Stimulated activated naive CD8-positive, alpha-beta T cell treated with anti-CD3 and anti-CD28 coated beads, Interleukin-15, amount 100 ng/mL, for 72 hours (primary cell): ENCODE data around the gene ABCG1.

ENCODE experiments used
- ATAC-seq: fragments of 150-1000 bp; cut with Tn5 transposase; 2 replicates; pipeline ENCODE4 v1.10.0; 2021; ENCODE audit warnings: mild to moderate bottlenecking, moderate library complexity
- DNase-seq, 2 donors: peaks; one replicate each; pipeline ENCODE4 v3.0.0; 2021 to 2022
- H3K27ac Mint-ChIP-seq, 2 donors: one replicate each; pipeline ENCODE4 v1.8.0; 2022; ENCODE audit warnings: mild to moderate bottlenecking in 2 of 2, mixed read lengths in 2 of 2, moderate library complexity in 2 of 2
- H3K27me3 Mint-ChIP-seq: one replicate; pipeline ENCODE4 v1.8.0; 2022; ENCODE audit warnings: mixed read lengths
- H3K4me1 Mint-ChIP-seq: one replicate; pipeline ENCODE4 v1.8.0; 2022; ENCODE audit warnings: mild to moderate bottlenecking, mixed read lengths
- H3K4me3 Mint-ChIP-seq, 2 donors: one replicate each; pipeline ENCODE4 v1.8.0; 2022; ENCODE audit warnings: mild to moderate bottlenecking in 2 of 2, mixed read lengths in 2 of 2, moderate library complexity in 1 of 2
- H3K9me3 Mint-ChIP-seq, 2 donors: one replicate each; pipeline ENCODE4 v1.8.0; 2022; ENCODE audit warnings: mixed read lengths in 2 of 2

ABCG1 gene

DNA sequence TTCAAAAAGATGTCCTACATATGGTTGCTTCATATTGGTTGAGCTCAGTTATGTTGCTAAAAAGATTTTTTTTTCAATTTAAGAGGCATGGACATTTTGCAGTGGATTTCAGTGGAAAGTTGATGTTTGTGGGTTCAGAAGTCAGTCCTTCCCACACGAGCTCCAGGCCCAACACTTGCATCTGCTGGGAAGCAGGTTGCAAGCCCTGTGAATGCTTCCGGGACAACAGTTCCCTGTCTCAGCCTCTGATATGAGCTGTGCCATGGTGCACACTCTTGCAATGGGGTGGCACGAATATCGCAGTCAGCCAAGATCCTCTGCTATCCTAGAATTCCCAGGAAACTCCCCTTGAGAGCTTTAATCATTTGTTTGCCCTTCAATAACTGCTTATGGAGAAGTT lies 30.3 kb upstream of the ABCG1 start:
- Mint-ChIP-seq H3K27me3 (no peaks in the 10 kb centered on the region), H3K27ac (peak overlapping the region; percentile 37 to 97), H3K9me3 (peaks cover 16% of the 10 kb centered on the region in 2 donors), H3K4me1 (peaks cover 81% of the 10 kb centered on the region), H3K4me3 (peak overlapping the region; percentile 43 to 72)
- ATAC-seq (no peak), DNase-seq (no peak)

DNA sequence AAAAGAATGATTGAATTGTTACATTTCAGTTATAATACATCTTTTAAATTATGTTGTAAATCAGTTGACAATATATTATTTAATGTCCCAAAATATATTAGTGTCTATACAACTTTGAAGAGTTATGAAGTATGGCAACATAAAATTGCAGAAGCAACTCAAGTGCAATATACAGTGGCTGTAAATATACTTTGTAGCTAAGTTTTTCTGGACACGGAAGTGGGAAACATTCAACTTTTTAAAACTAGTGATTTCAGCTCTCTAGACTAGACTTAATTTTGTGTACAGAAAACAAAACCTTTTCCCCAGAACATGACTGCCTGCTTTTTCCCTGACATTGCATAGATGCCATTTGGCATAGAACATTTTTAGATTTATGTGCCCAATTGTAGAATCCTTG lies 29.5 kb upstream of the ABCG1 start:
- no peaks in the 10 kb centered on the region for H3K27me3 Mint-ChIP-seq
- peaks cover 88% of the 10 kb centered on the region for H3K4me1 Mint-ChIP-seq
- DNase-seq, result no peak
- no peak overlapping the region for H3K27ac Mint-ChIP-seq
- peaks cover 16% of the 10 kb centered on the region in 2 donors for H3K9me3 Mint-ChIP-seq
- no peak for ATAC-seq
- peak overlapping the region; percentile 34 to 60 for H3K4me3 Mint-ChIP-seq

DNA sequence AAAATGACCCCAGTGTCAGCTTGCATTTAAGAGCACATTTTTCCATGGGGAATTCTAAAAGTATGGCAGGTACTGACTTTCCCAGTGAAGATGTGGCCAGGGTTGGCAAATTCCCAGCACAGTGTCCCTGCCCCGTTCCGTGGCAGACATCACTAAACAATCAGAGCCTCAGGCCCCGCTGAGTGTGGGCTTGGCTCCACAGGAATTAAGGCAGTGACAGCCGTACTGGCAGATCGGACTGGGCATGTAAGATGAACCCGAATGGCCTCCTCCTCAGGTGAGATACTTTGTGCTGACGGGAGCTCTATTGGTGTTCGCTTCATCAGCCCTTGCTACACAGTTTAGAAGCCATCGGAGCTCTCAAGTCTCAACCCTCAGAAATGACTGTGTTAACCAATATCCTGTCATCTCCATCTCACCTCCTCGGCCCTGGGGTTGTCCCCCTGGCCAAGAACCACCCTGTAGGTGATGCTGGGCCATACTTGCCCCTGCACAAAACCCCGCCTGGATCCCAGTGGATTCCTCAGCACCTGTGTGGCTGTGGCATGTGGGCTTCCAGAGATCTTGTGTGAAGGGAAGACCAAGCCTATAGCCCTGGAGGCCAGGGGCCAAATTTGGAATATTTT lies 29.0 kb upstream of the ABCG1 start:
- H3K27ac Mint-ChIP-seq, result peak overlapping the region in 1 of 2 donors; percentile 65
- ATAC-seq, result peak; percentile 79
- peaks cover 94% of the 10 kb centered on the region for H3K4me1 Mint-ChIP-seq

DNA sequence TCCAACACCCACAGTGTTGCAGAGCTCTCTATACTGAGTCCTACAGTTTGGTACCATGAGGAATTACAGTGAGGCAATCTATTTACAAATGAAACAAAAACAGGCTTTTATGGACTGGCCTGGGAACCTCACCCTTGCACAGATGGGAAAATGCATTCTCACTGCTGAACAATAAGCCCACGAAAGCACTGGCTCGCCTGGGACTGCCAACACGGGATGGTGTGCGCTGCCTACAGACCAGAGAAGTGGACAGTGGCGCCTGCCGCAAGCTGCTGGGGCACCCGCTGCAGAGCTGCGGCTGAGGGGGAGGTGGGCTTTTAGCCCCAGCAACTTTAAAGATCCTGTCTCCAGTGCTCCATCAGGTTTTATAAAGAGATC lies 28.5 kb upstream of the ABCG1 start:
- H3K27me3 Mint-ChIP-seq, result no peaks in the 10 kb centered on the region
- DNase-seq (no peak), ATAC-seq (no peak)
- peaks cover 98% of the 10 kb centered on the region for H3K4me1 Mint-ChIP-seq
- peak overlapping the region in 1 of 2 donors; percentile 65 for H3K27ac Mint-ChIP-seq
- peak overlapping the region in 1 of 2 donors; percentile 34 for H3K4me3 Mint-ChIP-seq
- peaks cover 15% of the 10 kb centered on the region in 2 donors for H3K9me3 Mint-ChIP-seq

More for the DNA sequence above, 29.0 kb upstream of the ABCG1 start:
- H3K4me3 Mint-ChIP-seq, result peak overlapping the region; percentile 34 to 60
- H3K27me3 Mint-ChIP-seq, result no peaks in the 10 kb centered on the region
- peaks cover 16% of the 10 kb centered on the region in 2 donors for H3K9me3 Mint-ChIP-seq
- peak; percentile 53 to 77 for DNase-seq

DNA sequence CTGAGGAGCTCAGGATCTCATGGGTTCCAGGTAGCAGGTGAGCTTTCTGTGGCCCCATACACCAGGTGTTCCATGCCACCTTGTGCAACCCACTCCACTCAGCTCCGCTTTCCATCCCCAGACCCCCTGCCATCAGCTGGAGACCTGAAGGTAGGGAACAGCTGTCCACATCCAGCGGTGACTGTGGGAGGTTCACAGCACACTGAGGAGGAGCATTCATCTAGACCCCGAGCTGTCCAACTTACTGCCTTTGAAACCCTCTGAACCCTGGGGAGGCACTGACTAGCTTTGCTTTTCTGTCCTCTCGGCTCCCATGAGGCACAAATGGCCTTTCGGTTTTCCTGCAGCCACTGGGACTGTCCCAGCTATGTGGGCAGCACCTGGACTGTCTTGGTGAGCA lies 27.9 kb upstream of the ABCG1 start:
- H3K27ac Mint-ChIP-seq, result peak overlapping the region in 1 of 2 donors; percentile 28
- DNase-seq (no peak), ATAC-seq (no peak)
- peaks cover 97% of the 10 kb centered on the region for H3K4me1 Mint-ChIP-seq
- peaks cover 9% of the 10 kb centered on the region in 2 donors for H3K9me3 Mint-ChIP-seq
- H3K27me3 Mint-ChIP-seq, result no peaks in the 10 kb centered on the region
- H3K4me3 Mint-ChIP-seq, result no peak overlapping the region

DNA sequence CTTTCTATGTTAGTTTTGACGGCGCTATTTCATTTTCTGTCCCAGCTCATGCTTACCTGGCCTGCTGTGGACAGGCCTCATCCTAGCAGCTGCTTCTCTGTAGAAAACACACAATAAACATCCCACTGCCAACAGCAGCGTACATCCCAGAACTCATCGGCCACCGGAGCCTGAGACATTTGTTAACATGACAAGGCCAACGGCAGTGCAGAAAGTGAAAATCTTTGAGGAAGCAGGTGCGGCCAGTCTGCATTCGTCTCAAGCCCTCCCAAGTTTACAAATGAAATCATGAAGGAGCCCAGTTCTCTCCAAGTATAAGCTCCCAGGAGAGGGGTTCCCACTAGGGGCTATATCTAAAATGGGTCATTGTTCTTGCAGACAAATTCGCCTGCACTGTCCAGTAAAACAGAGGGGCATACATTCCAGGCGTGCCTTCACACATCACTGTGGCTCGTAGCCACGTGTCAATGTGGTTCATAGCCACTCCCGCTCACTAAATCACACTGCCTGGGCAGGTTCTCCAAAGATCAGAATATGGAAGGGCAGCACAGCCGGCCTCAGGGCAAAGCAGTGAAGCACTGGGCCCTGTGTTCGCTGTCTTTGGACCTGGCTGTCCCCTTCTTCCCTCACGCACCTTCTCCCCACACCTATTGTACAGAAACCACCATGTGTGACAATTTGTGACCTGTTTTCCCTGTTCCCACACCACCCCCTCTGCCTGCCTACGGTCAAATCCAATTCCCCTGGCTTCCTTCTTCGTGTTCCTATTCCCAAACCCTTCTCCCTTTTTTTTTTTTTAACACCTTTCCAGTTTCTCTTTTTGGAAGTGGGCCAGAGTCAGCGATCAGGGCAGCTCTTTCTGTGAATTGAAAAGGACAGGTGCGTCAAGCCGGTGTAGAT lies 27.0 kb upstream of the ABCG1 start:
- H3K27ac Mint-ChIP-seq, result peak overlapping the region in 1 of 2 donors; percentile 71
- peaks cover 0 to under 1% of the 10 kb centered on the region in 2 donors for H3K9me3 Mint-ChIP-seq
- H3K27me3 Mint-ChIP-seq, result no peaks in the 10 kb centered on the region
- DNase-seq, result no peak
- H3K4me1 Mint-ChIP-seq, result peaks cover 88% of the 10 kb centered on the region
- no peak for ATAC-seq
- peak overlapping the region; percentile 4 to 32 for H3K4me3 Mint-ChIP-seq

DNA sequence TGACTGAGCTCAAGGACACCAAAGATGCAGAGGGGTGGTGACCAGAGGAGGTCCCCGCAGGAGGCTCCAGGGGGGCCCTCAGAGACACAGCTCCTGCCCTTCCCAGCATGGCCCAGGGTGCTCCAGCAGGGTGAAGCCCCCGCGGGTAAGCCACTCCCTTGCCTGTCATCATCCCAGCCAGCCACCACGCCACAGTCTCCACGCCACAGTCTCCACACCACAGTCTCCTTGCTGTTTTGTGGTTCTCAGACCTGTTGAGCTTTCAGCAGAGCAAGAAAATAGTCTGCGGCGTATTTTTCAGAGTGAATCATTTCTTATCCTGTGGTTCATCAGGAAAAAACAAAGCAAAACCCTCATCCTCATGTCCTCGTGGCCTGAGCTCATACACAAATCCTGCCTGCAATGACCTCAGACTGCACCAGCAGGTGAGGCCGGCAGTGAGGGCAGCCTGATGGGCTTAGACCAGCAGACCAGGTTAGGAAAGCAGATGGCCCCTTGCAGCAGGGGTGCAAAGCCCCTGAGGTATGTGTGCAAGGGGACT lies 25.7 kb upstream of the ABCG1 start:
- Mint-ChIP-seq H3K4me3 (peak overlapping the region; percentile 55 to 72), H3K9me3 (no peaks in the 10 kb centered on the region), H3K4me1 (peaks cover 80% of the 10 kb centered on the region), H3K27me3 (no peaks in the 10 kb centered on the region), H3K27ac (peak overlapping the region; percentile 86 to 97)
- ATAC-seq (peak; percentile 82), DNase-seq (peak; percentile 80 to 91)

DNA sequence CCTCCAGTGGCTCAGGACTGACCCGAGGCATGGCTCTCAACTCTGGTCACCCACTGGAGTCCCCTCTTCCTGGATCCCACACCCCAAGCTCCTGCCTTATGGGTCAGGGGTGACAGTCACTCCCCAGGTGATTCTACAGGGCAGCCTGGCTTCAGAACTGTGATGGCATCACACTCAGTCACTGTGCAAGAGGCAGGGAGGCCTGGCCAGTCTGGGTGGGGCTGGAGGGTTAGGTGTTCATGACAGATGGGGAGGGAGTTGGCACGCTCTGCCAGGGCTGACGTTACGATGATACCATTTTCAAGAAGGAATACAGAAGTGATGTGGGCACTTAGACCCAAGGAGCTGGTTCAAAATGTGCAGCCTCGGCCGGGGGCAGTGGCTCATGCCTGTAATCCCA lies 25.2 kb upstream of the ABCG1 start:
- Mint-ChIP-seq H3K27me3 (no peaks in the 10 kb centered on the region), H3K9me3 (no peaks in the 10 kb centered on the region), H3K27ac (peak overlapping the region; percentile 82 to 97), H3K4me3 (peak overlapping the region in 1 of 2 donors; percentile 72), H3K4me1 (peaks cover 80% of the 10 kb centered on the region)
- ATAC-seq (peak; percentile 11), DNase-seq (no peak)

DNA sequence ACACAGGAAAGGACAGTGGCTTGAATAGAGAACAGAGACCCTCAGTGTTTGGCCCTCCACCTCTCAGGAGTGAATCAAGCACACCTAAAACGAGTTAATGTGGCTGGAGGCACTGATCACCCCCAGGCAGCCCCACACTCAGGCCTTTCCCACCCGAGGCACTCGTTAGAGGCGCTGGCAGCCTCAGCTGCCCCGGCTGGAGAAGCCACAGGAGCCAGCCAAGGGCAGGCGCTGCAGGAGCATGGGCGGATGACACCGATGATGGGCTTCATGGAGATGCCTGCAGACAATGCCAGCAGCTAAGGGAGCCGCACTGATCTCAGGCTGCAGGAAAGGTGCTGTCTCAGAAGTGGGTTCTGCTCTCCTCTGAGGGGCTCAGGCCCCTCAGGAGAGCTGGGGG lies 24.1 kb upstream of the ABCG1 start:
- Mint-ChIP-seq H3K27me3 (no peaks in the 10 kb centered on the region), H3K27ac (peak overlapping the region; percentile 96 to 99), H3K9me3 (no peaks in the 10 kb centered on the region), H3K4me1 (peaks cover 81% of the 10 kb centered on the region), H3K4me3 (peak overlapping the region; percentile 26 to 58)
- ATAC-seq, result no peak
- no peak for DNase-seq

DNA sequence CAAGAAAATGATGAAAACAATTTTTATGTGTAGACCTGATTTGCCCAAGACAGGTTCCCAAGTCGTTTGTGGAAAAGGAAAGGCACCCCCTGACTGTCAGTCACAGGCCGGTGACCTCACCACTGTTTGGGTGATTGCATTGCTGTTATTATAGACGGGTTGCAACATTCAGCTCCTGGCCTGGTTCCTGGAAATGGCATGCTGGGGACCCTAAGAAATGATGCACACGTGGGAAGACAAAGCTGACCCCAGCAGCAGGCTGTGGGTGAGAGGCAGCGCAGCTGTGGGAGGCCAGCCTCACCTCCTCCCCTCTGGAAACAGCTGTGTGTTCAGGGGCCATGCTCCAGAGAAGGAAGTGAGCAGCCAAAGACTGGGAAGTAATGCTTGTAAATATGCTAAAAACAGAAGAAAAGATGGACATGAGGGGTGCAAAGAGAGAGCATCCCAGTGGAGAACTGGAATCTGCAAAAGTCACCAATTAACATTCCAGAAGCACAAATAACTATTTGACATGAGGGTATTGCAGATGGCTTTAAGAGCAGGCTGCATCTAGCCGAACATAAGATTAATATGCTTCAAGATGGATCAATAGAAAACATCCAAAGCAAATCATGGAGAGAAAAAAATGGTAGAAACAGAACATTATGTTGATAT lies 23.4 kb upstream of the ABCG1 start:
- no peaks in the 10 kb centered on the region for H3K27me3 Mint-ChIP-seq
- peak overlapping the region; percentile 96 for H3K27ac Mint-ChIP-seq
- H3K4me3 Mint-ChIP-seq, result peak overlapping the region in 1 of 2 donors; percentile 26
- DNase-seq (peak in 1 of 2 donors; percentile 57), ATAC-seq (peak; percentile 8)
- H3K4me1 Mint-ChIP-seq, result peaks cover 81% of the 10 kb centered on the region
- H3K9me3 Mint-ChIP-seq, result no peaks in the 10 kb centered on the region

DNA sequence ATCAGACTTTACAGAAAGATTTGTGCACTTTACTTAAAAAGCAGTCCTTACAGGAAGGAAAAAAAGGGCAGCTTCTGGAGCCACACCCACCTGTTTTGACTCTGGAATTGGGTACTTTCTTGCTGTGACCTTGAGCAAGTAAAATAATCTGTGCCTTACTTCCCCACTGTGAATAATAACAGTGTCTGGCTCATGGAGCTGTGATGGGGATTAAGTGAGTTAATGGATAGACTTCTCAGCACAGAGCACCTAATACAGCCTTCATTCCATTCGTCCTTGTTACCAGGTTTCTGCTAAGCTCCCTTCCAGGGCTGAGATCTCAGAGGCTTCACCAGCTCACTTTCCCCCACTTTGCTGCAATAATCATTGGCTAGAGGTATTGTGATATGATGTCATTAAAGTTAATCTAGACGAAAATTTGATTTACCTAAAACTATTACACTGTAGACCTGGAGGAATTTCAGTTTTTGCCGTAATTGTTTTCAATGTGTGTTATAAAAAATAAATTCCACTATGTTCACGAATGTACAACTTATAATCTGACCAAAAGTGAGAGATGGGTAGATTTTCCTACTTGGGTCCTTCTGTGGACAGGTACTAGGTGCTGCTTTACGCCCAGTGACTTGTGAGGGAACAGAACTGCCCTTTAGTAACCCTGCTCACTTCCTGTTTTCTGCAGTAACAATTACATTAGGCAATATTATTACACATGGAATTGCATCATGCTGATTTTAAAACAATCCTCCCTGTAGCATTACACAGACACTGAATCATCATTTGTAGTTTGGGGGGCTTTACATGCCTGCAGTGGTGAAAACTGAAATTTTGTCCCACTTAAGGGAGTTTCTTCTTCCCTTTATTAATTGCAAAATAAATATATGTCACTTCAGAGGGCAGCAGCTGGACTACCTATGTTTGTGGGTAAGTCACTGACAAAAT lies 19.7 kb upstream of the ABCG1 start:
- Mint-ChIP-seq H3K4me3 (peak overlapping the region; percentile 33 to 61), H3K4me1 (peaks cover 69% of the 10 kb centered on the region), H3K27me3 (no peaks in the 10 kb centered on the region), H3K9me3 (no peaks in the 10 kb centered on the region), H3K27ac (peak overlapping the region; percentile 89 to 94)
- ATAC-seq (peak; percentile 91), DNase-seq (peak in 1 of 2 donors; percentile 41)

DNA sequence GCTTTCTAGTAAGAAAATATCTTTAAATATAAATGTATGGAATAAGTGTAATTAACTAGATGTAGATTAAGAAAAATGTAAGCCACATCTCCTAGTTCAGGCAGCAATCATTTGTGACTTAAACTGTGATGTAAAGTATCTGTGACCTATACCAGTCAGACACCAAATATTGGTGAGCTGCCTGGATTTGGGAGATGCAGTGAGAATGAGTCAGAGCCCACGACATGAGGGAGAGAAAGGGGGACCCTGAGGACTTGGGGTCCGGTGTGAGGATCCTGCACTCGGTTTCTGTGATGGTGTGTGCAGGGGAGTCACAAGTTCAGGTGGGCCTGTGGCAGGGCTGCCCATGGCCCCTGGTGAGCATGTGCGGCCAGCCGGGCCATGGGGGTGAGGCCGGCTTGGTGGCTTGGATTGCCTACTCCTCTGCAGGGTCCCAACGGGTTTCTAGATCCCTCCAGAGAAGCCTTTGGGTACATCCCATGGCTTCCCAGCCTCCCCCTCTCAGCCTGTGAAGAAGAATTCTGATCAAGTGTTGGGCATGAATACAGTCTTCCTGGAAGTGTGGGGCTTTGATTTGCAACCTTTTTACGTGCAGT lies 19.0 kb upstream of the ABCG1 start:
- no peaks in the 10 kb centered on the region for H3K27me3 Mint-ChIP-seq
- peak overlapping the region; percentile 27 to 28 for H3K4me3 Mint-ChIP-seq
- no peaks in the 10 kb centered on the region for H3K9me3 Mint-ChIP-seq
- peak overlapping the region; percentile 89 to 92 for H3K27ac Mint-ChIP-seq
- DNase-seq, result no peak
- H3K4me1 Mint-ChIP-seq, result peaks cover 62% of the 10 kb centered on the region
- peak; percentile 64 for ATAC-seq

DNA sequence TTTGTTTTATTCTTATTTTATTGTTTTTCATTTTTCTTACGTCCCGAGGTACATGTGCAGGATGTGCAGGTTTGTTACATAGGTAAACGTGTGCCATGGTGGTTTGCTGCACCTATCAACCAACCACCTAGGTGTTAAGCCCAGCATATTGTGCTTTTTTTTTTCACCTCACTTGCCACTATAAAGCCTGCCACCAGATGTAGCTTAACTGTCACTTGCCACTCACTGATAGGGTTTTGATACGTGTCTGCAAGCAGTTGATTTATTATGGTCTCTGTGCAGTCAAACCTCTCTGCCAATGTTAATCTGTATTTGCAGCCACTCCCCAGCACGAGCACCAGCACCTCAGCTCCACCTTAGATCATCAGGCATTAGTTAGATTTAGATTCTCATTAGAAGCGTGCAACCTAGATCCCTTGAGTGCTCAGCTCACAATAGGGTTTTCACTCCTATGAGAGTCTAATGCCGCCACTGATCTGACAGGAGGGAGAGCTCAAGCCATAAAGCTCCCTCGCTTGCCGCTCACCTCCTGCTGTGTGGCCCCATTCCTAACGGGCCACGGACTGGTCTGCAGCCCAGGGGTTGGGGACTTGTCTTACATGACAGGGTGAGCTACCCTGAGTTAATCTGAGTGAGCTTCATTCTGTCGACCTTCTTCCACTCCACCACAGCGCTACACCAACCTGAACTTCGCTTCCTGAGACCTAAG lies 17.9 kb upstream of the ABCG1 start:
- H3K4me3 Mint-ChIP-seq, result peak overlapping the region; percentile 12 to 25
- H3K9me3 Mint-ChIP-seq, result no peaks in the 10 kb centered on the region
- no peaks in the 10 kb centered on the region for H3K27me3 Mint-ChIP-seq
- peak overlapping the region; percentile 76 to 90 for H3K27ac Mint-ChIP-seq
- no peak for DNase-seq
- H3K4me1 Mint-ChIP-seq, result peaks cover 52% of the 10 kb centered on the region
- no peak for ATAC-seq
